Left forelimb (tissue), 1 donor: ENCODE results near the gene DYNLRB1.
"Not testable (repeated sequence)": the region's sequence is repeated elsewhere in the genome, so short reads cannot be mapped to it uniquely, and the experiment has no call there.

Source experiments
- DNase-seq: peaks from one replicate; pipeline ENCODE4 v3.0.0-alpha.2; 2018; ENCODE audit warnings: low spot score

Gene DYNLRB1

DNA sequence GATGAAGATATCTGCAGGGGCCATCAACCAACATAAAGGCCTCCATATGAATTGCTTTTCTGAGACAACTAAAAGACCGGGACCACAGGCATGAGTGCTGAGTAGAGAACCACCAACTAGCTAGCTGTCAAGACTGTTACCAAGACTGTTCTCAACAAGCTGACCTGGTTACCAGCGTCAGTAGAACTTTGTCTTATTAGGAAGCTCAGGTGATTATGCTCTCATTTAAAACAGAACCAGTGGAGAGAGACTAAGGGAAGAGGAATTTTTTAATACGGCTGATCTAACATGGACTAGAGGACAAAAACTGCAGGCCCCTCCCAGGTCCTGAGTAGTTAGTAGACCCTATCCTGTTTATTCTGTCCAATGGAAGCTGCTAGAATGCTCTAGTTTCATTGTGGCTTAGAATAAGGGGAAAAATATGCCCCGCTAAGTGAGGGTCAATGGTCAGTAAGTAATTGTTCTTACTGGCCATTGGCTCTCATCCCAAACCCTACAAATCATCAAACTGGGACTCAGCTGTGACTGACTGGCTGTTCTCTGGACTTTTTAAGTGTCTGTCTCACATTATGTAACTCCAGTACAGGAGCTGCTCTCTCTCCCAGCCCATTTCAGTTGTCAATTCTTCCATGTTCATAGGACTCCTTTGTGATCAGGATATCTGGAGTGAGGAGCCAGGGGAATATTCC, 3.8 kb upstream of the DYNLRB1 start:
- DNase-seq: no peak

GRCh38 chr20:34512955-34513419, 3.2 kb upstream of the DYNLRB1 start:
- no peak for DNase-seq

- DNase-seq: not testable (repeated sequence)
These were observed 2.2 kb upstream of the DYNLRB1 start for GRCh38 chr20:34514034-34514433.

DNA sequence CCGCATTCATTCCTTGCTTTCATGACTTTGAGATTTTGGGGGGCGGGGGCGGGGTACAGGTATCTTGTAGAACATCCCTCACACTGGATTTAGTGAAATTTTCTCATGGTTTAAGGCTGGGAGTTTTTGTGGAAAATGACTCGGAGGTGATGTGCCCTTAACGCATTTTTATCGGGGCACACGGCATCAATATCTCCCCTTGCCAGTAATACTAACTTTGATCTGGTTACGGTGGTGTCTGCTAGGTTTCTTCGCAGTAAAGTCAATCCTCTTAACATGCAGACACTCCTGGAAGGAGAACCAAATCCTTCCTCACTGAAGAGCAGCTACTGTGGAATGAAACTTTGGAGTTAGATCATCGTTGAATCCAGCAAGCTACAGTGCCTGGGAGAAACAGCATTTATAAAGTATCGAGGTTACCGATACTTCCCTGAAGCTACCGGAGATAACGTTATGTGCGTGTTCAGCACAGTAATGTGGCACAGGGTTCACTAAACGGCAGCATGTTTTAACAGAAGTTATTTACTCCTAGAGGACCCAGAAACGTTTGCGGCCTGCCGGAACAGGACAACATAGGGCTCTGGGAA, 1.2 kb upstream of the DYNLRB1 start:
- DNase-seq: no peak

GRCh38 chr20:34515484-34516246, 557 bp upstream of the DYNLRB1 start:
- DNase-seq: no peak

- no peak for DNase-seq
These were observed 888 bp downstream of the DYNLRB1 start for GRCh38 chr20:34517114-34517505.

DNA sequence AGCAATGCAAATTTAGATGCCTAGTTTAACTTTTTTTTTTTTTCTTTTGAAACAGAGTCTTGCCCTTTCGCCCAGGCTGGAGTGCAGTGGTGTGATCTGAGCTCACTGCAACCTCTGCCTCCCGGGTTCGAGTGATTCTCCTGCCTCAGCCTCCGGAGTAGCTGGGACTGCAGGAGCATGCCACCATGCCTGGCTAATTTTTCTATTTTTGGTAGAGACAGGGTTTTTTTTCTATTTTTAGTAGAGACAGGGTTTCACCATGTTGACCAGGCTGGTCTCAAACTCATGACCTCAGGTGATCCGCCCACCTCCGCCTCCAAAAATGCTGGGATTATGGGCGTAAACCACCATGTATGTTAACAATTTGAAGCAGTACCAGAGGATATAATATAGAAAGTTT, 2.6 kb downstream of the DYNLRB1 start:
- DNase-seq: not testable (repeated sequence)

GRCh38 chr20:34519841-34520240, 3.6 kb downstream of the DYNLRB1 start:
- not testable (repeated sequence) for DNase-seq

DNA sequence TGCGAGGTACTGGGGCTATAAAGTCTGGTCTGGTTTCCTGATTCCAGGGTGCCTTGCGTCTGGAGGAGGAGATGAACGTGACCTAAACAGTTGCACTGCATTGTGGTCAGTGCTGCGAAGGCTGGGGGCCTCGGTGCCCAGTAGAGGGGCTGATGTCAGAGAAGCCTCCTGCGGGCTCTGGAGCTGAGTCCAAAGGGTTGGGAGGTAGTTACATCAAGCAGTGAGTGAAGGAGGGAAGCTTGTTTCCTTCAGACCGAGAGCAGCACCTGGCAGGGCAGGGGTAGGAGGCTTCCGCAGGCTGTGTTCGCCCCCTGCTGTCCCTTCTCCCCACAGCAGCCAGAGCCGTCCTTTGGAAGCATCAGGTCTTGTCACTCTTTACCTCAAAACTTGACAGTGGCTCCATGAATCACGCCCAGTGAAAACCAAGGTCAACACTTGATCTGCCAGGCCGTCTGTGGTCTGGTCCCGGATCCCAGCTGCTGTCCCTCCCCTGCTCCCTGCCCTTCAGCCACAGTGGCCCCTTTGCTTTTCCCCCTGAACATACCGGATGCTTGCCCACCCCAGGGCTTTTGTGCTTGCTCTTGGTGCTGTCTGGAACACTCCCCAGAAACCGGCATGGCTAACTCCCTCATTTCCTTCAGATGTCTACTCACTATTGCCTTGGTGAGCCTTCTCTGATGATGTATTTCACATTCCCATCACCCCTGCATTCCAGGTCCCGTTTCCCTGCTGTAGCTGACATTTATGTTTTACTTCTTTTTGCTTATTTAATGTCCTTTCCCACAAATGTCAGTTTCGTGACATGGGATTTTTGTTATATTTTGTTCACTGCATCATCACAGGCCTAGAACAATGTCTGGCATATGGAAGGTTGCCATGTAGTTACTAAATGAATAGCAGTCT, 7.0 kb downstream of the DYNLRB1 start:
- DNase-seq: no peak

- DNase-seq: no peak
These were observed 8.2 kb downstream of the DYNLRB1 start for GRCh38 chr20:34524426-34524825.

- no peak for DNase-seq
These were observed 9.1 kb downstream of the DYNLRB1 start for GRCh38 chr20:34525342-34525708.

- no peak for DNase-seq
These were observed 9.6 kb downstream of the DYNLRB1 start for GRCh38 chr20:34525709-34526416.

- DNase-seq: no peak
These were observed 10.2 kb downstream of the DYNLRB1 start for GRCh38 chr20:34526466-34526865.

DNA sequence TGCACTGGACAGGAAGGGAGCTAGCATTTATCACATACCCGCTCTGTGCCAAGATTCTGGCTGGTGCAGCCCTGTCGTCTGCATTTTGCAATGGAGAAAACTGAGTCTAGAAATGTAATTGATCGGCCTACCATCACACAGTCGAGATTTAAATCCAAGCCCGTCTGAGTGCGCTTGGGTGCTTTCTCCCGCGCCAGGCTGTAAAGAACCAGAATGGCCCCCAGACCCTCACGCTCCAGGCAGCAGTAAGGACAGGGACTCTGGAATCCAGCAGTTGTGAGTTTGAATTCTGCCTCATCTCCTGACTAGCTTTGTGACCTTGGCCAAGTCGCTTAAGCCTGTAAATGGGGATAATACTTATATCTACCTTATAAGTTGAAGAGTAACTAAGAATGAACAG, 10.8 kb downstream of the DYNLRB1 start:
- DNase-seq: no peak

DNA sequence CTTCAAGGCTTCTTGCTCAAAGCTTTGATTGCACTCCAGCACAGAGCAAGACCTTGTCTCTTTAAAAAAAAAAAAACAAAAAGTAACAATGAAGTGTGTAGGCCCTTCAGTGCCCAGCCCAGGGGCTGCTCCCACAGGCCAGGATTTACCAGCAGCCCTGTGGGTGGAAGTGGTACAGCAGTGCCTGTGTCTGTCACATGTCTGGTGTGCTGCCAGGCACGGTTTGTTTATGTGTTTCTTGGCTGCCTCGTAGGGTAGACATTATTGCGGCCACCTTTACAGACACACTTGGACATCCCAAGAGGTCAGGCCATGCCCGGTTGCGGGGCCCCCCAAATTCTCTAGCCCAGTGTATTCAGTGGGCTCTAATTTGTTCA, 12.7 kb downstream of the DYNLRB1 start:
- DNase-seq: no peak

DNA sequence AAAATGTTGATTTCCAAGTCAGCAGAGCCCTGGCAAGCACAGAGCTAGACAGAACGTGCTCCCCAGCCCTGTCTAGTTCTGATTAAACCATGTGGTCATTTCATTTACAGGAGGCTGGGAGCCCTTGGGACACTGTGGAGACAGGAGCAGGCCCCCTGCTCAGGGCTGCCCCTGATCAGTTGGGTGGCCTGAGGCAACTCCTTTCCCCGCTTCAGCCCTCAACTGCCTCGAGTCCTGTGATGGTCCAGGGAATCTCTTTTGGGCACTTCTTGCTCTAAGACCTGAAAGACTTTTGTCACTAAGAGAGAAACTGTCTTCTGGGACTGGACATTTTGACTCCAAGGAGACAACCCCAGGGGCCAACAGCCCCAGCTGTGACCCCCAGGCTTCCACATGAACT, 13.5 kb downstream of the DYNLRB1 start:
- no peak for DNase-seq

- no peak for DNase-seq
These were observed 14.1 kb downstream of the DYNLRB1 start for GRCh38 chr20:34530342-34530741.

- no peak for DNase-seq
These were observed 15.5 kb downstream of the DYNLRB1 start for GRCh38 chr20:34531608-34532265.

DNA sequence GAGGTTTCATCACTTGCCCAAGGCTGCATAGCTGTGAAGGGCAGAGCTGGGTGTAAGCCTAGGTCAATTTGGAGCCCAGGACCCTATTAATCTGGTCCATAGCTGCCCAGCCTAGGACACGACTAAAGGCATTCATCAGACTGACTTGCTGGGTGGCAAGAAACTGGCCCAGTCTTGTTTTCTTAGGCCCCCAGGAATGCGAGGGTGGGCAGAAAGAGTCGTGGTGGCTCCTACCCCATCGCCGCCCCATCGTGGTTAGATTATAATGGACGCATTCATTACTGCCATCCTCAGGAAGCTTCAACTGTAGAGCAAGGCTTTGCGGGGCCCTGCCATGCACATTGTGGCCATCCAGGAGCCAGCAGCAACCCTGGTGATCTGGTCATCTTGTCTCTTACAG, 16.1 kb downstream of the DYNLRB1 start:
- no peak for DNase-seq

DNA sequence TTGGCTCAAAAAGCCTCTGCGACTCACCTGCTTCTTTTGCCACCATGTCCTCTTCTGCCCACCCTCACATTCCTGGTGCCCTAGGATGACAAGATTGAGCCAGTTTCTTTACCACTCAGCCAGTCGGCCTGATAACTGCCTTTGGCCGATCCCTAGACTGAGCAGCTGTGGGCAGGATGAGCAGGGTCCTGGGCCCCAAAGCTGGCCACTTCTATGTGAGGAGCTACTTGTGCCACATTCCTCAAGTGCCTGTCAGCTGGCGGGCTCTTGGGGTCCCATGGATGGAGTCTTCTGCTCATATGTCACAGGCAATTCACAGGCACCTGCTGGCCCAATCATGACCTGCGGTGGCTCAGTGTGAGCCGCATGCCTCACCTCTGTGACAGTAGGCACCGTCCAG, 16.5 kb downstream of the DYNLRB1 start:
- DNase-seq: no peak
